Muscle of leg (tissue), 11 donors: ENCODE data around the gene CHMP2A. TPM values are rescaled to one million over a fixed set of nuclear protein-coding genes. Genes with fewer than 3 reads are reported as not detected.

Source experiments
- DNase-seq: peaks from one replicate; pipeline ENCODE4 v3.0.0; 2013
- H3K27ac ChIP-seq: one replicate; pipeline ENCODE4 v1.5.1; 2013; ENCODE audit warnings: mild to moderate bottlenecking, low read length, control low read depth
- H3K27me3 ChIP-seq: one replicate; pipeline ENCODE4 v1.6.1; 2013; ENCODE audit warnings: low read length; ENCODE audit not compliant: control insufficient read depth, insufficient read depth
- H3K36me3 ChIP-seq: one replicate; pipeline ENCODE4 v1.6.1; 2013; ENCODE audit warnings: low read length; ENCODE audit not compliant: control insufficient read depth, insufficient read depth
- H3K4me1 ChIP-seq: one replicate; pipeline ENCODE4 v1.6.1; 2013; ENCODE audit warnings: low read length; ENCODE audit not compliant: control insufficient read depth, insufficient read depth
- H3K4me3 ChIP-seq: one replicate; pipeline ENCODE4 v1.5.1; 2013; ENCODE audit warnings: low read length, control low read depth
- H3K9me3 ChIP-seq: replicated peaks from 2 replicates; pipeline ENCODE4 v1.6.1; 2013; ENCODE audit warnings: low read depth, low read length; ENCODE audit not compliant: control insufficient read depth
- WGBS: methylation state at CpG from one replicate; pipeline ENCODE4 v1.1.5; 2013; ENCODE audit warnings: missing lambda C conversion rate; ENCODE audit not compliant: insufficient coverage; 5-methylcytosine and 5-hydroxymethylcytosine counted together
- polyA plus RNA-seq, 8 donors: library from polyadenylated mRNA; unstranded; fragments of 120-200 nt; gene quantifications; one replicate each; pipeline versions ENCODE4 v1.2.1 to v1.2.3, GENCODE V29; 2013; ENCODE audit warnings: inconsistent platforms in 1 of 8, low replicate concordance in 1 of 8; ENCODE audit not compliant: insufficient read length in 8 of 8, insufficient read depth in 1 of 8
- total RNA-seq: library from RNA; stranded (reverse); fragments of 120-200 nt; gene quantifications from one replicate; pipeline ENCODE4 v1.2.4, GENCODE V29; 2013

The CHMP2A gene
- total and polyA plus RNA-seq, 9 donors, result 60.8 to 83.3 (median 75.9) TPM

GRCh38 chr19:58555920-58556621 is 1.2 kb upstream of the CHMP2A start:
- no peak overlapping the region for H3K4me3 ChIP-seq
- peak overlapping the region; percentile 6 for H3K27ac ChIP-seq
- H3K36me3 ChIP-seq, result peaks cover 39% of the 10 kb centered on the region
- no peak for DNase-seq
- peaks cover 1% of the 10 kb centered on the region for H3K27me3 ChIP-seq
- WGBS, result 87% methylated on average over 7 of the region's 16 CpGs
- H3K4me1 ChIP-seq, result peaks cover 47% of the 10 kb centered on the region
- no peaks in the 10 kb centered on the region for H3K9me3 ChIP-seq

GRCh38 chr19:58555369-58555885 is 522 bp upstream of the CHMP2A start:
- H3K4me3 ChIP-seq, result peak overlapping the region; percentile 75
- H3K9me3 ChIP-seq, result no peaks in the 10 kb centered on the region
- H3K36me3 ChIP-seq, result peaks cover 45% of the 10 kb centered on the region
- DNase-seq, result no peak
- H3K27ac ChIP-seq, result peak overlapping the region; percentile 99
- H3K27me3 ChIP-seq, result no peaks in the 10 kb centered on the region
- H3K4me1 ChIP-seq, result peaks cover 47% of the 10 kb centered on the region
- WGBS, result 17% methylated on average over 2 of the region's 4 CpGs

- 34% methylated on average over 11 of the region's 18 CpGs for WGBS
- H3K27me3 ChIP-seq, result no peaks in the 10 kb centered on the region
- peak overlapping the region; percentile 99 for H3K27ac ChIP-seq
- peaks cover 60% of the 10 kb centered on the region for H3K36me3 ChIP-seq
- H3K4me3 ChIP-seq, result peak overlapping the region; percentile 75
- no peaks in the 10 kb centered on the region for H3K9me3 ChIP-seq
- peak; percentile 41 for DNase-seq
- H3K4me1 ChIP-seq, result peaks cover 39% of the 10 kb centered on the region
Observed at GRCh38 chr19:58553799-58554493, 959 bp downstream of the CHMP2A start.

- no peak for DNase-seq
- Histone ChIP-seq H3K27me3 (no peaks in the 10 kb centered on the region), H3K4me3 (no peak overlapping the region), H3K4me1 (peaks cover 36% of the 10 kb centered on the region), H3K36me3 (peaks cover 73% of the 10 kb centered on the region), H3K27ac (no peak overlapping the region), H3K9me3 (no peaks in the 10 kb centered on the region)
- WGBS, result 83% methylated on average over 1 of the region's 2 CpGs
Observed at GRCh38 chr19:58552655-58553054, 2.2 kb downstream of the CHMP2A start.

- H3K9me3 ChIP-seq, result no peaks in the 10 kb centered on the region
- H3K36me3 ChIP-seq, result peaks cover 77% of the 10 kb centered on the region
- peaks cover 31% of the 10 kb centered on the region for H3K4me1 ChIP-seq
- WGBS, result 89% methylated on average over 14 of the region's 18 CpGs
- DNase-seq, result peak; percentile 7
- H3K4me3 ChIP-seq, result no peak overlapping the region
- H3K27me3 ChIP-seq, result no peaks in the 10 kb centered on the region
- no peak overlapping the region for H3K27ac ChIP-seq
Observed at GRCh38 chr19:58551577-58552471, 3.1 kb downstream of the CHMP2A start.

GRCh38 chr19:58551123-58551497 is 3.8 kb downstream of the CHMP2A start:
- Histone ChIP-seq H3K27me3 (no peaks in the 10 kb centered on the region), H3K36me3 (peaks cover 77% of the 10 kb centered on the region), H3K27ac (no peak overlapping the region), H3K4me3 (no peak overlapping the region), H3K4me1 (peaks cover 31% of the 10 kb centered on the region), H3K9me3 (no peaks in the 10 kb centered on the region)
- no CpG with 5 or more reads among the region's 1 CpG for whole genome bisulfite sequencing
- peak; percentile 6 for DNase-seq

- no peak for DNase-seq
- Histone ChIP-seq H3K27me3 (no peaks in the 10 kb centered on the region), H3K27ac (no peak overlapping the region), H3K36me3 (peaks cover 77% of the 10 kb centered on the region), H3K4me3 (no peak overlapping the region), H3K9me3 (no peaks in the 10 kb centered on the region), H3K4me1 (peaks cover 32% of the 10 kb centered on the region)
- WGBS, result 86% methylated on average over 10 of the region's 13 CpGs
Observed at GRCh38 chr19:58550362-58551122, 4.4 kb downstream of the CHMP2A start.

GRCh38 chr19:58549664-58550361 is 5.1 kb downstream of the CHMP2A start:
- Histone ChIP-seq H3K4me1 (peaks cover 31% of the 10 kb centered on the region), H3K27ac (no peak overlapping the region), H3K36me3 (peaks cover 78% of the 10 kb centered on the region), H3K4me3 (no peak overlapping the region), H3K27me3 (no peaks in the 10 kb centered on the region), H3K9me3 (no peaks in the 10 kb centered on the region)
- peak; percentile 8 for DNase-seq
- 86% methylated on average over 1 of the region's 11 CpGs for WGBS
